Globus pallidus (tissue), 1 donor: ENCODE measurements around the gene PUS3.

ENCODE experiments used
- DNase-seq: peaks from one replicate; pipeline ENCODE4 v3.0.0-alpha.2; 2015; ENCODE audit warnings: low spot score

The PUS3 gene

DNA sequence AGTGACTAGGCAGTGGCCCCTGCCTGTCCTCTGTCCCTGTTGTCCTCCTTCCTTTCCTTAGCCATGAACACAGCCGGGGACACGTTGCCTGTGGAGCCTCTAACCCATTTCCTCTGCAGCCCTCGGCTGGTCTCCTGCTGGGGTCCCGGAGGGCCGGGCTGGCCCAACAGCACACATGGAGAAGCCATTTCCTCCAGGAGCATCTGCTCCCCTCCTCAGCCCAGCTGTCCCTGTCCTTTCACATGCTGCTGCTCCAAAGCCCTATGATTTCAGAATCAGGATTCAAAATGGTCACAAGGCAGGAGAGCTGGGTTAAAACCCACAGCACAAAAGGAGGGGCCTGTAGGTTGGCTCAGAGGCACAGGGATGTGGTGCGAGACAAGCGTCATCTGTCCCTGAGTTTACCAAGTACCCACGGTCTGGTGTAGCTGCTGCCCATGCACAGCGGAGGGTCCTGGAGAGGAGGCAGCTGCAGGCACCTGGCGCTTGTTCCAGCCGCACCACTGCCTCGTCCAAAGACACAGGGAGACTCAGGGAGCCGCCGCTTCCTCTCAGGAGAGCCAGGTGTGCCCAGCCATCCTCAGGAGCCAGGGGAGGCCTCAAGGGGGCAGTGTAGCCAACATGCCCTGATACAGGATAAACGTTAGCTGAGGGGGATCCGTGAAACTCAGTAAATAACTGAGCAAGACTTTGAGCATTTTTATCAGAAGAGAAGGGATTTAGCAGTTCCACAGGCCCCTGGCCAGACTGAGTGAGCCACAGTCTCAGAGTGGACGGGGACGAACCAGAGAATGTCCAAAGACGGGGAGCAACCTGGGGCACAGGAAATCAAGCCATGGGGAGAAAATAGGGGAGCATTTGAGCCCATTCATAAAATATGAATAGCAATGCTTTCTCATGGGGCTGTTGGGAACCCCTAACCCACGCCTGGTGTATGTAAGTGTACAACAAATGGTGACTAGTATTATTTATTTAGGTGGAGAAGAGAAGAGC is 38.9 kb upstream of the PUS3 start:
- DNase-seq = no peak

DNA sequence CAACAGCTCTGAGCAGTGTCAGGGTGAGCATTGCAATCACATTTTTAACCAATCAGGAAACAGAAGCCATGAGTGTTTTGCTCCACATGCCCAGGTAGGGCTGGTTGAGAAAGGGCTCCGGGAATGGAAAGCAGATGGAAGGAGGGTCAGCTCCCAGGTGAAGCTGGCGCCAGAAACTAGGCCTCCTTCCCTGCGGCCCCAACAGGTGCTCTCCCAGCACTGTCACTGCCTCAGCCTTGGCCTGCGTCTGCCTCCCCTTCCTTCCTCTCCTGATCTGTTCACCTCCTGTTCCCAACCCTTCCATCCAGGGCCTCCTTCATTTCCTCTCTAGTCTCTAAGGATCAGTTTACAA is 38.2 kb upstream of the PUS3 start:
- DNase-seq = no peak

DNA sequence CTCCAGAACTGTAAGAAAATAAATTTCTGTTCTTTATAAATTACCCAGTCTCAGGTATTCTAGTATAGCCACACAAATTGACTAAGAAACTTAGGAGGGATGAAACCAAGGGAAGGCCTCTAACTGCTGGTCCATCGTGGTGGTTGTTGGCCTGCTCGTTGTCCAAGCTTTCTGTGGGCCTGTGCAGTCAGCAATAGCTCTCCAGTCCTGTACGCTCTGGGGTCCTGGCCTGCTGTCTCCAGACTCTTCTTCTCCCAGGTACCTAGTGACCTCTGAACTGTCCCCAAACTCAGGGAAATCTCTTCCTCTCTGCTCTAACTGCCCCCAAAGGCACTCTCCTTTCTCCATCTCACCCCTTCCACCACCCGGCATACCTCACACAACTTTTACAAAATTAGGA is 37.1 kb upstream of the PUS3 start:
- DNase-seq = no peak

DNA sequence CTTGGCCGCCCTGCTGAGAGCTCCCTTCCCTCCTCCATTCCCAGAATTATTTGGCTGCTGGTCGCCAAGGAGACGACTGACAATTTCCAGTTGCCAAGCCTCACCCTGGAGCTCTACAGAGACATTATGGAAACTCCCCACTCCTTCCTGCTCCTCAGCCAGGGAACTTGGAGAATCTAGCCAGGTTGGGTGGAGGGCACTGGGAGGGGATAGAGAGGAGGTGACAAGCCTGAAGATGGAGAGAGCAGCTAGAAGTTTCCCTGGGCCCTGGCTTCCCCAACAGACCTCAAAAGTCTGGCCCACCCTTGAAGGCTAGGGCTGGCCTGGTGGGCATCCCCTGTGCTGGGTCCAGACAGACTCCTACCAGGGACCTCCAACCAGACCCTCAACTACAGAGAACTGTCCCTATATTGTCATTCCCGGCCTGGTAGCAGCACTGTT is 36.1 kb upstream of the PUS3 start:
- no peak for DNase-seq

DNA sequence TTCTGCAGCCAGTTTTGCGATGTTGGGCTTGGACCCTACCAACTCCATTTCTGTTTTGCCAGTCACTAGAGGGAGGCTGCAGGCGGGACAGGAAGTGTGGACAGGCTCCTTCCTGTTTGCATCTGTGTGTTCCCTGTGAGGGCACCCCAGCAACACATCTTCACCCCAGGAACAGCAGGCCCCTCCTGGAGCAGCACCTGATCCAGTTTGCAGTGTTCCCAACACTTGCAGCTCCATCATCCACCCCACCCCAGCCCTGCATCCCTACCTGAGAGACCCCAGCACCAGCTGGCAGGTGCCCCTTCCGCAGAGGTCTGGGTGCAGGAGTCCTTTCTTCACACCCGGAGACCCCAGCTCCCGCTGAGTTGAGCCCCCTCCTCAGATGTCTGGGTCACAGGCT is 35.4 kb upstream of the PUS3 start:
- no peak for DNase-seq

DNA sequence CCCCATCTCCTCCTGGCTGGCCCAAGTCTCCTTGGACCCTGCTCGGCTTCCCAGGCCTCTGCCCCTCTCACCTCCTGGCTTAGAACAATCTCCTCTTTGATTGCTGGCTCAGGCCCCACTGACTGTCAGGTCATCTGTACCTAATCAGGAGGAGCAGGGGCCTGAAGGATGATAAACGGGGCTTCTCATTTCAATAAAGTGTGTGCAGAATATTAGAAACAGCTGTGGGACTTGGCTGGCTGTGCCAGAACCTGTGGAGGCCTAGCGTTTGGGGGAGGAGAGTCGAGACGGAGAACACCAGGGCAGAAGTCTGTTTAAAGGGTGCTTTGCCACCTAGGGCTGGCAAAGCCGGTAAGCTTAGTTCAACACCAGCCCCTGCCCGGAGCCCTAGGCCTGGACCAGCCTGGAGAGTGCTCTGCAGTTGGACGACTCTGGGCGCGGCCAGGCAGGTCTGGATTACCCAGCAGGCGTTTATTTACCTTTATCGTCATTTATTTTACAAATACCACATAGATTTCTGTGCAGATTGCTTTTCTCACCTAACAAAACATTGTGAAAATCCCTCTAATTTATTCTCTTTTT is 32.7 kb upstream of the PUS3 start:
- DNase-seq = no peak

DNA sequence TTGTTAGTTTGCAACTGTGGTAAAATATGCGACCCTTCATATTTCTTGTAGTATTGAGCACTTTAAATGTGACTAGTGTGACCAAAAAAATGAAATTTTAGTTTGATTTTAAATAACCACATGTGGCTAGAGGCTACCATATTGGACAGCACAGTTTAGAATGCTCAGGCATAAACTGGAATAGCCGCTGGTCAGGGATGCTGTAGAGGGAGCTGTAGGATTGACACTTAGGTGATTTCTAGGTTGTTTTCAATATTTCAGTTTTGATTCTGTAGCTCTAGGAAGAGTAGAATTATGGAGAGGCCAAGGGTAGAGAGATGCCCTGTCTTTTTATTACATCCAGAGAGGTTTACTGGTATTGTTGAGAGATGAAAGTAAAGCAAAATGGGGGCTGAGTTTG is 32.0 kb upstream of the PUS3 start:
- no peak for DNase-seq

DNA sequence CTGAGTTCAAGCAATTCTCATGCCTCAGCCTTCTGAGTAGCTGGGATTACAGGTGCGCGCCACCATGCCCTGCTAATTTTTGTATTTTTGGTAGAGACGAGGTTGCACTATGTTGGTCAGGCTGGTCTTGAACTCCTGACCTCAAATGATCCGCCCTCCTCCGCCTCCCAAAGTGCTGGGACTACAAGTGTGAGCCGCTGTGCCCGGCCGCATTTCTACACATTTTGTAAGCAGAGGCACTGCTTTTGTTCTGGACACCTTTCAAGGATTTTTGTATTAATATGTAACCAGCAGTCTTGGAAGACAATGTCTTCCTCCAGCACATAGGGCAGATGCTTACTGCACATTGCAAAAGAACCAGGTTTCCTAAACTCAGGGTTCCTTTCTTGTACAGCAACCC is 31.5 kb upstream of the PUS3 start:
- no peak for DNase-seq

DNA sequence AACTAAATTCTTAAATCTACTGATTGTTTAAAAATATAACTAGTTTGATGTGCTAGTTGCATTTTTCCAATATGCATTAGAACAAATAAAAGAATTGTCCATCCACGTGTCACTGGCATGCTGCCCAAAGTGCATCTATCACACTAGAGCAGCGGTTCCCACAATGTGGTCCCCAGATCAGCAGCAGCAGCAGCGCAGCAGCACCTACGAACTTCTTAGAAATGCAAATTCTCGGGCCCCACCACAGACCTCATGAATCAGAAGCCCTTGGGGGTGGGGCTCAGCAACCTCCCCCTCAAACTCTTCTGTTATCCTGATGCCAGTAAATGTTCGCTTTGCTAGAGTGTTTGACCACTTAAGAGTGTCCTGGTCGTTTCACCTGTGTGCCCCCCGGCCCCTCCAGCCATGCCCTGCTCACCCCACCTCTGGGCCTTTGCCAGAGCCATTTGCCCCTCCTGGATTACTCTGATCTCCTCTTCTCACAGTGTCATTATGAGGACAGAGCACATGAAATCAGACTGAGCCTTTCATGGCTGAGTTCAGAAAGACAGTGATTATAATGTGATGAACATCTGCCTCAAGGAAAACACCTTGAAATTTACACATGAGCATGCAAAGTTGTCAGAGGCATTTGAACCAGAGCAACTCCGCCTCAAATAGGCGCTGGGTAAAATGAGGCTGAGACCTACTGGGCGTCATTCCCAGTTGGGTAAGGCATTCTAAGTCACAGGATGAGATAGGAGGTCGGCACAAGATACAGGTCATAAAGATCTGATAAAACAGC is 30.2 kb upstream of the PUS3 start:
- DNase-seq = no peak

DNA sequence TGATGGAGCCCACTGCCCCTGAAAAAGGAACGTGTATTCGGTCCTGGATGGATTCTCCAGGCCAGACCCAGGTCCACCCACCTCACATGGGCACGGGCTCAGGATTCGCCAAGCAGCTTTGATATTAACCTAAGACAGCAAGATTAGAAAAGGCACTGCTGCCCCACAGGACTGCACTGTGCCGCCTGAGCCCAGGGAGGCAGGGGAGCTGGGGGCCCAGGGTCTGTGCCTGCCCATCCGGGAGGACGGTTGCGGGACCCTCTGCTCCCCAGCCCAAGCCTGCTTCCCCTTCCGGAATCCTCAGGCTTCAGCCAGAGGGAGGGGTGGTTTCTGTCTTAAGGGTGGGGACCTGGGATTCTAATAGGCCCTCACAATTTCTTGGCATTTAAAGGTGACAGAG is 29.3 kb upstream of the PUS3 start:
- DNase-seq = no peak

DNA sequence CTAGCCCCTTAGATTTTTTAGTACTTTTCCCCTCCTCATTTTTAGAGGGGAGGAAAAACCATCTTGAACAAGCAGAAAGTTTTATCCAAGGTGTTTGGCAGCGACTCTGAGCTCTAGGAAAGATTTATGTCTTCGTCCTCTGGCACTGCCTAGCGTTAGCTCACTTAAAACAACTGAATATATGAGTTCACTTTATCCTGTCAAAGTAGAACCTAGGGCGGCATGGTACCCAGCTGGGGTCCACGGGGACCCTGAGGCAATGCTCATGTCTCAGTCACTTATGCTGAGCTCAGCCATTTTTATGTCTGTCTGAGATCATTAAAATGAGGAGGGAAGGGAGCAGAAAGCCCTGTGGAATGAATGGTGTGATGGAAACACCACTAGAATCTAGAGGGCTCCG is 28.7 kb upstream of the PUS3 start:
- no peak for DNase-seq

DNA sequence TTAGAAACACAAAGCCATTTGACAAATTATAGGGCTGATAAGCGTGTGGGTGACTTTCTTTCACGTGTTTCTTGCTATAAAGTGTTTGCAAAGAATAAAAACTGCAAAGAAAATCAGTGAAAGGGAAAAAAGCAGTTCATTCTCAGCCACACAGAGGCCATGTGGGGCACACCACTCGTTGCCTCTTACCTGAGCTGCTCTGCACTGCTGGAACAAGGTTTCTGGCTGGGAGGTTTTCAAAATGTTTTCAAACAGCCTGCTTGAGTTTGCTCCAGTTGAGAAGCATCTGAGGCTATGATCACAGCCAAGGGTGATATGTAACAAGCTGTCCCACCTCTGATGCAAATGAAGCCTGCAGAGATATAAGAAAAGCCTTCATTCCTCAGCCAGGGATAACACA is 28.1 kb upstream of the PUS3 start:
- DNase-seq = no peak

DNA sequence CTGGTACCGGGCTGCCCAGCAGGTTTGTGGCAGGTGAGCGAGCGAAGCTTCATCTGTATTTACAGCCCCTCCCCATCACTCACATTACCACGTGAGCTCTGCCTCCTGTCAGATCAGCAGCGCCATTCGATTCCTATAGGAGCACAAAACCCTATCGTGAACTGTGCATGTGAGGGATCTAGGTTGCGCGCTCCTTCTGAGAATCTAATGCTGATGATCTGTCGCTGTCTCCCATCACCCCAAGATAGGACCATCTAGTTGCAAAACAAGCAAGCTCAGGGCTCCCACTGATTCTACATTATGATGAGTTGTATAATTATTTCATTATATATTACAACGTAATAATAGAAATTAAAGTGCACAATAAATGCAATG is 27.1 kb upstream of the PUS3 start:
- no peak for DNase-seq

DNA sequence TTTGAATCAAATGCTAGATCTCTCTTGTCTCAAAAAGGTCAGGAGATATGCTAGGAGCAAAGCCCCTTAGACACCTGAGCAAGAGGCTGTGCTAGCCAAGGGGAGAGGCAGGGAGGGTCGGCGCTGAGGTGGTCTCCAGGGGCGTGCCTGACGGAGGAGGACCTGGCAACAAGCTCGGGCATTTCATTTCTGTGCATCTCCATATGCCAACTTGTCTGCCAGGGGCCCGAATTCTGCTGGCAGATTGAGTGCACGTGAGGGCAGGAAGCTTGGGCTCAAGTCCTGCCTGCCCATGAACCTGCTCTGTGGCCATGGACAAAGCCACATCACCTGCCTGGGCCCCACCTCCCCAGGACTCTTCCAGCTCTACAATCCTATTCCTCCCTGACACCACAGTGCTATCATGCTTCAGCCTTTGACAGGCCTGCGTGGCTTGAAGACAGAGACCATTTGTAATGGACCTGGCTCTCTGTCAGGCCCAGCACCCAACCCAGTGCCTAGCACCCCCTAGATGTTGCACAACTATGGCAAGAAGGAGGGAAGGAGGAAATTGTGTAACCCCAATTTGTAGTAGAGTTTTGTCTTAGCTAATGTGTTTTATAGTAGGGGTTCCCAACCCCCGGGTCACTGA is 26.6 kb upstream of the PUS3 start:
- peak; percentile 58 for DNase-seq

DNA sequence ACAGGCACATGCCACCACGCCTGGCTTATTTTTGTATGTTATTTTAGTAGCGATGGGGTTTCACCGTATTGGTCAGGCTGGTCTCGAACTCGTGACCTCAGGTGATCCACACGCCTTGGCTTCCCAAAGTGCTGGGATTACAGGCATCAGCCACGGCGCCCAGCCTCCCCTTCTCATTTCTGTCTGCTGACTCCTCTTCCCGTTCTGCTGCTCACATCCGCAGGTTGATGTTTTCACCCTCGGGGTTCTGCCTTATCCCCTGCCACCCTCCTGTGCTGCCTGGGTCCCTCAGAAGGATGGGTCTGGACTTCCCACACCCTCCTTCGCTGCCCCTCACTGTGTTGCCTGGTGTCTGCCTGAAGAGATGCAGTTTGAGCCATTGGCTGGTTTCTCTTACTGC is 23.7 kb upstream of the PUS3 start:
- no peak for DNase-seq

DNA sequence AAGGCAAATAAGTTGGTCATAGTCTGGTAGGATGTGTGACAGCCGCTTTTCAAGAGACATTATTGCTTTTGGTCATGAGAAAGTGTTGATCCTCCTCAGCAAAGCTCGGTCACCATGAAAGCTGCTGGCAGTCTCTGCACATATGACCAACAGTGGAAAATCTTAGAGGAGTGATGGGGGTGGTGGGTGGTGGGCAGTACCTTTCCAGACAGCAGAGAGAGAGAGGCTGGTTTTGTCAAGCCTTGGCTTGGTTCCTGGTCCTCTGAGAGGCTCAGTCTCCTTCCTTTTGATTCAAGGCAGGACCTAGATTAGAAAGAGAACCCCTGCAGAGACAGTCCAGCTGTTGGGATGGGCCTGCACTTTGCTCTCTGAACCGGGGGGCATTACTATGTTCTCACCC is 22.8 kb upstream of the PUS3 start:
- DNase-seq = no peak

DNA sequence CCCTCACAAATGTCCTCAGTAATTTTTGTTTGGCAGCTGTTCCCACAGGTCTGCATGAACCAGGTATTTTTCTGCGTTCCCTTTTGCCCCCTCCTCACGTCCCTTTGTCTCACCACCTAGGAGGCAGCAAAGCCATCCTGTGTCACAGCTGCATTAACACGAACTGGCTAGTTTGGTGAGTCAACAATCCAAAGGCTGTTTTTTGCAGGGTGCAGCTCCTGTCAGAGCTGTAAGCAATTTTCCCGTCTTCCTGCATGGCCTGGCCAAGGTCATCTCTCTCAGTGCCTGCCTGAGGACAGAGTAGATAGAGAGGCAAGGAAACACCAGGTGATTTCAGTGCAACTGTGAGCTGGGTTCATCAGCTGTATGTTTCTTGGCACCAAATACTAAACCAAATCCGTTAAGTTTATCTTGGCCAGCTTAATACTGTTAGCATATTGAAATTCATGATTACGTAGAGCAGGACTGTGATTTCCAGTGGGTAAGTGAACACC is 22.3 kb upstream of the PUS3 start:
- DNase-seq = no peak

DNA sequence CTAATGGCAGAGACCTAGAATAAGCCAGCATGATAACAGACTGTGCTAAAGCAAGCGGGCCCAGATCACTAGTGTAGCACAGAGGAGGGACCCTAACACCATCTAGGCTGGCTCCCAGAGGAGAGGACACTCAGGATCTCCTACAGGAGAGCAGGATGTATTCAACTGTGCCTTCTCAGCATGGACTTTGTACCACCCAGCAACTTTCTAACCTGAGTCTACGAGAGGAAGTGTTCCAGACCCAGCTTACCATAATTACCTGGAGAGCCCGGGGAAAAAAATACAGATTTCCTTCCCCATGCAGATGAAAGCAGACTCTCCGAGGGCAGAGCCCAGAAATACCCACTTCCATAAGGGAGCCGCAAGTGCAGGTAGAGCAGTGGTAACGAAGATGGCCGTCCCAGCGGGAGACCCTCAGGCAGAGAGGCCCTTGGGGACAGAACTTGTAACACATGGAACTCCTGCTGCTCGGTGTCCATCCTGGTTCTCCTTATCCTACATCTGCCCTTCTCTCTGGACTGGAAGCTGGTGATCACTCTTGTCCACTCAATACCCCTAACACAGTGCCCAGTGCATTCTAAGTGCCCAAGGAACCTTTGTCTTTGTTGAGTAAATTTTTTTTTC is 21.5 kb upstream of the PUS3 start:
- no peak for DNase-seq

DNA sequence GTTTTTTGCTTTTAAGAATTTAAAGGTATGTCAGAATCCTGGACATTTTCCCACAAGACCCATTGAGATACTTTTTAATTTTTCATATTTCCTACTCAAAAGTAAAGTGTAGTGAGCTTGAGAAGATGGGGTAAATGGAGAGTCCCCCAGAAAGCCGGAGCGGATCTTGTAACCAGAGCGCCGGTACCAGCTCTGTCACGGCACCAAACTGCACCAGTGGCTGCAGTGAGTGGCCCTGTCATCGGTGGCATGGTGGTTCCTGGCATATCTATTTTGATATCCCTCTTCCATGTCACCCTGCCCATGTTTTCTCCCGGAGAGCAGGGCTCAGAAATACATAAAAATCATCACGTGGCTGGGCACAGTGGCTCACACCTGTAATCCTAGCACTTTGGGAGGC is 20.6 kb upstream of the PUS3 start:
- DNase-seq = no peak

DNA sequence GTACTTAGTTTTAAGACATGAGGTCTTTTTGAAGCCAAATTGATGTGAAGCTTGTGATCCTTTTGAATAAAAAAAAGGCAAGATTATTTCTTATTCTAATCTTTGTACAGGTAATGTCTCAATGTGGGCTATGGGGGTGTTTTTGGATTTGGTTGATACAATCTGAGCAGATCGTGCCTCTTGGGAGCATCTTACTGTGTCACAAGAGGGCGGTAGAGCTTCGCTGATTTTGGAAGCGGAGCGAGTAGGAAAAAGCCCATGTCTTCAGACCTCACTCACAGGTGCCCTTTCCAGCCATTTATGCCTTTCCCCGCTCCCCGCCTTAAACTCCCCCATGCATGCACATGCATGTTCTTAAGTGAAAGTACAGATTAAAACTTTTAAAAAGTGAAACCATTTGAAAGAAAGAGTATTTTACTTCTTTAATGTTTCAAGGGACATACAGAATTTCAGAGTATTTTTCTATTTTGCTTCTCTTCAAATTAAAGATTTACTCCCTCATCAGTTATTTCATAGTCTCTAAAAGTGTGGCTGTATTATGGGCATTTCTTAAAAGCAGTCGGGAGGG is 20.1 kb upstream of the PUS3 start:
- DNase-seq = peak; percentile 70

DNA sequence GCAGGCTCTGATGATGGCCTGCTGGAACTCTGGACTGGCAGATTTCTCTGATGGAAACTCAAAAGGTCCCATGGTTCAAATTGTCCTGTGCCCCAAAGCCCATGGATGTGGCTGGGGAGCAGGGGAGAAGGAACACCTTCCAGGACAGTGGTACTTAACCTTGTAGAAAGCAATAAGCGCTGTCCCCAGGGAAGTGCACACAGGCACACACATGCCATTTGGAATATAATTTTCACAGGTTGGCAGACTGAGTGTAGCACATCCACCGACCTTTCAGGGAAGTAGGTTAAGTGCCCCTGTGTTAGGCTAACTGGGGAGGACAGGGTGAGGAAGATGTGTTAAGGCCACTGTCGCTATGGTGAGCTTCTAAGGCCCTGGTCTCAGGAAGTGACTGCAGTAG is 19.1 kb upstream of the PUS3 start:
- DNase-seq = no peak

DNA sequence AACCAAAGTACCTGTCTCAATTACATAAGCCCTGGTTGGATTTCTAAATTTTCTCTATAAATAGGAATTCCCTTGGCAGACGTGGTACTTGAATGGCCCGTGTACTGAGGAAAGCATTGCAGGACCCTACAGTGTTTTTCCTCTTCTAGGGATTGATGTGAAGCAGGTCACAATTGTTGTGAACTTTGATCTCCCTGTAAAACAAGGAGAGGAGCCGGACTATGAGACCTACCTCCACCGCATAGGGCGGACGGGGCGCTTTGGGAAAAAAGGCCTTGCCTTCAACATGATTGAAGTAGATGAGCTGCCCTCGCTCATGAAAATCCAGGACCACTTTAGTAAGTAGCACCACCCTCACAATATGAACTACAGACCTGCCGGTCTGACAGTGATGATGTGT is 18.0 kb upstream of the PUS3 start:
- DNase-seq = no peak
